CD4-positive, alpha-beta memory T cell (primary cell): Measurements from ENCODE around the gene DVL3. TPM values are rescaled to one million over a fixed set of nuclear protein-coding genes. Genes with fewer than 3 reads are reported as not detected.
A peak's percentile ranks its signal among the peaks of the same experiment; 100 is the strongest.

Source experiments
- CTCF ChIA-PET: fragments of 350-600 bp; sonication (Branson Sonifier 250); formaldehyde crosslinking; loops from one replicate; lab custom pipeline; 2021; ENCODE audit warnings: inconsistent platforms; ENCODE audit not compliant: partially characterized antibody; lab: Charles Lee
- POLR2A ChIA-PET: fragments of 350-600 bp; sonication (Branson Sonifier 250); formaldehyde crosslinking; loops from one replicate; lab custom pipeline; 2021; ENCODE audit not compliant: partially characterized antibody; lab: Charles Lee
- DNase-seq, 5 donors: peaks; one replicate each; pipeline versions ENCODE4 v3.0.0 to v3.0.0-alpha.2; 2020 to 2022; ENCODE audit warnings: mixed read lengths in 1 of 5
- H3K27ac ChIP-seq: one replicate; pipeline ENCODE4 v1.7.0; 2013; ENCODE audit warnings: low read depth, low read length
- H3K27me3 ChIP-seq: 2 replicates; pipeline ENCODE4 v1.7.0; 2013; ENCODE audit warnings: mild to moderate bottlenecking, low read length, moderate library complexity; ENCODE audit not compliant: insufficient read depth
- H3K36me3 ChIP-seq: 2 replicates; pipeline ENCODE4 v1.7.0; 2013; ENCODE audit warnings: mild to moderate bottlenecking, low read length, moderate library complexity; ENCODE audit not compliant: insufficient read depth
- H3K4me1 ChIP-seq: 2 replicates; pipeline ENCODE4 v1.7.0; 2013; ENCODE audit warnings: mild to moderate bottlenecking, low read length, moderate library complexity; ENCODE audit not compliant: insufficient read depth
- H3K4me3 ChIP-seq, 2 donors: one replicate each; pipeline ENCODE4 v1.7.0; 2013; ENCODE audit warnings: low read length in 2 of 2, mild to moderate bottlenecking in 1 of 2
- H3K9me3 ChIP-seq, 2 donors: one replicate each; pipeline ENCODE4 v1.7.0; 2013; ENCODE audit warnings: low read length in 2 of 2, control low read depth in 1 of 2; ENCODE audit not compliant: control insufficient read depth in 1 of 2
- H3K27ac Mint-ChIP-seq, 7 donors: one replicate each; pipeline ENCODE4 v1.8.0; 2020 to 2021; ENCODE audit warnings: mixed read lengths in 7 of 7, mild to moderate bottlenecking in 6 of 7, inconsistent platforms in 3 of 7, moderate library complexity in 3 of 7
- H3K27me3 Mint-ChIP-seq, 2 donors: one replicate each; pipeline ENCODE4 v1.8.0; 2020 to 2021; ENCODE audit warnings: mixed read lengths in 2 of 2
- H3K36me3 Mint-ChIP-seq, 2 donors: one replicate each; pipeline ENCODE4 v1.8.0; 2020 to 2021; ENCODE audit warnings: mixed read lengths in 2 of 2, inconsistent platforms in 1 of 2, mild to moderate bottlenecking in 1 of 2
- H3K4me1 Mint-ChIP-seq, 4 donors: one replicate each; pipeline ENCODE4 v1.8.0; 2020 to 2021; ENCODE audit warnings: mixed read lengths in 4 of 4, mild to moderate bottlenecking in 1 of 4
- H3K4me3 Mint-ChIP-seq, 8 donors: one replicate each; pipeline ENCODE4 v1.8.0; 2020 to 2021; ENCODE audit warnings: mixed read lengths in 8 of 8, mild to moderate bottlenecking in 7 of 8, moderate library complexity in 6 of 8, inconsistent platforms in 3 of 8
- H3K9me3 Mint-ChIP-seq, 8 donors: one replicate each; pipeline ENCODE4 v1.8.0; 2020 to 2021; ENCODE audit warnings: mixed read lengths in 8 of 8, mild to moderate bottlenecking in 5 of 8, inconsistent platforms in 3 of 8, moderate library complexity in 1 of 8
- intact Hi-C: fragments of 100-400 bp; cut with micrococcal nuclease; formaldehyde crosslinking; loops from one replicate; pipeline ENCODE4 v1.15.1; 2023
- polyA plus RNA-seq, 2 donors: library from polyadenylated mRNA; unstranded; fragments of 300-500 nt; fragmentation: Illumina TruSeq; gene quantifications; one replicate each; pipeline ENCODE4 v1.2.3, GENCODE V29; 2021
- total RNA-seq, 2 experiments: library from RNA; stranded (reverse); gene quantifications; one replicate each; pipeline ENCODE4 v1.2.3, GENCODE V29; 2021

Gene DVL3
- total and polyA plus RNA-seq, 4 experiments from 2014 or later = 3.0 to 46.4 (median 28.7) TPM

DNA sequence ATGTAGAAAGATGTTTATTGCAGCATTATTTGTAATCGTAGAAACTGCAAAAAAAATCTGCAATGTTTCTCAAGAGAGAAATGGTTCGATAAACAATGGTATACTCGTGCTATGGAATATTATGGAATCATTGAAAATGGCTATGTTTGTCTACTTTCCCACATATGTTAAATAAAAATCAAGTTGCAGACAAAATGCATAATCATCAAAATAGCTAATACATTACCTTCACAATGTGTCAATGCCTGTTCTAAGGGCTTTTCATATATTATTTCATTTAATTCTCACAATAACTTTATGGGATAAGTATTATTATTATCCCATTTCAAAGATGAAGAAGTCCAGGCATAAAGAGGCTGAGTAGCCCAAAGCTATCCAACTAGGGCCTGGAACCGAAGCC is 22.2 kb upstream of the DVL3 start:
- no peaks in the 10 kb centered on the region for H3K9me3 Mint-ChIP-seq
- peak overlapping the region in 1 of 8 donors; percentile 15 for H3K4me3 Mint-ChIP-seq
- DNase-seq = no peak
- H3K4me1 ChIP-seq = peaks cover 28% of the 10 kb centered on the region
- no peaks in the 10 kb centered on the region for H3K27me3 ChIP-seq
- H3K27me3 Mint-ChIP-seq = peaks cover 0 to 3% of the 10 kb centered on the region in 2 donors
- no peaks in the 10 kb centered on the region for H3K9me3 ChIP-seq
- peak overlapping the region in 1 of 7 donors; percentile 90 for H3K27ac Mint-ChIP-seq
- no peak overlapping the region for H3K27ac ChIP-seq
- ChIA-PET POLR2A (interaction anchor here (1.5 kb wide), 1 partner anchor 229 kb away, joined by 3 read pairs; no protein-coding TSS in a partner anchor), CTCF (interaction anchor here (0.5 to 1.9 kb wide), 3 partner anchors 95 to 1443 kb away, joined by 3 to 8 read pairs (median 7); partner anchors contain the start of gene EEF1AKMT4)
- H3K36me3 ChIP-seq = no peaks in the 10 kb centered on the region
- intact Hi-C loops = loop anchor here (10.0 kb wide), 1 partner anchor 412 kb away; no protein-coding TSS in a partner anchor
- H3K4me3 ChIP-seq = no peak overlapping the region
- peaks cover 8 to 33% of the 10 kb centered on the region in 2 donors for H3K36me3 Mint-ChIP-seq
- peaks cover 23 to 47% (median 32%) of the 10 kb centered on the region in 4 donors for H3K4me1 Mint-ChIP-seq

DNA sequence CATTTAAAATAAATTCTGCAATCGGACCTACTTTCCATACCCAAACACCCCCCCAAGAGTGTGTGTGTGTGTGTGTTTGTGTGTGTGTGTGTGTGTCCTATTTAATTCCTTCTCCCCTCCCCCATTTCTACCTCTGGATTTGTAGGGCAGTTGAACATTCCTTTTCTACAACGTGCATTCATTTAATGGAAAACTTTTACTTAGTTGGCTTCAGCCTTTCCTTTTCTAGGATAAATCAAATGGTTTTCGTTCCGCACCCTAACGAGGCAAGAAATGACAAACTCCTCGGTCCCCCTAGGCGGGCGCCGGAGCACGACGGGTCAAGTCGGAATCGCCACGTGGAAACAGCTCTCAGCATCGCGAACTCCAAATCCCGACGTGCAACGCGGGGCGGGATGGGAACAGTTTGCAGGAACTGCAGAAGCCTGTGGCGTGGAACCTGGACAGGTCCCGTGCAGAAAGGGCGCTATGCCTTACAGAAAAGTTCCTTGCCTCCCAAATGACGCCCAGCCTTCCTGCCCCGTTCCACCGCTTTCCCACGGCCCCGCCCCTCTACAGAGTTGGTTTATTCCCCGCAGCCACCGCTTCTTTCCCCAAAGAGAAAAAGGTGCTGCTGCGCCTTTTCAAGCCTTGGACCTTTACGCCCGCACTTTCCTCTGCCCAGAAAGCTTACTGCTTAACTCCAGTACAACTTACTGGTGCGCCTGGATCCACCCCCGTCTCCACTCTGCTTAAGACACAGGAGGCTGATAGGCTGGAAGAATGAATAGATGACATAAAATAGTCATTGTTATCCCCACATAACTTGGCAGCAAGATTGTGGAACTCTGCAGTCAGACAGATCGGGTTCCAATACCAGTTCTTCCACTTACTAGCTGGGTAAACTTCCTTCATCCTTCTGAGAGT is 21.1 kb upstream of the DVL3 start:
- ChIA-PET POLR2A (interaction anchor here (0.9 to 2.6 kb wide), 15 partner anchors 9 to 249 kb away, joined by 3 to 20 read pairs (median 5); partner anchors contain the start of genes ABCF3, AP2M1, DVL3 and PARL), CTCF (interaction anchor here (0.7 to 1.9 kb wide), 9 partner anchors 9 to 249 kb away, joined by 3 to 8 read pairs (median 4); partner anchors contain the start of genes ABCC5, DVL3, EEF1AKMT4 and PARL)
- Histone ChIP-seq H3K36me3 (no peaks in the 10 kb centered on the region), H3K27me3 (no peaks in the 10 kb centered on the region), H3K9me3 (no peaks in the 10 kb centered on the region), H3K4me1 (peaks cover 28% of the 10 kb centered on the region), H3K27ac (peak overlapping the region; percentile 78), H3K4me3 (peak overlapping the region; percentile 95 to 96)
- intact Hi-C loops = loop anchor here (10.0 kb wide), 1 partner anchor 411 kb away; no protein-coding TSS in a partner anchor
- Mint-ChIP-seq H3K27me3 (no peaks in the 10 kb centered on the region), H3K36me3 (peaks cover 9 to 35% of the 10 kb centered on the region in 2 donors), H3K4me3 (peak overlapping the region; percentile 95 to 99 (median 98)), H3K27ac (peak overlapping the region; percentile 90 to 98 (median 97)), H3K9me3 (no peaks in the 10 kb centered on the region), H3K4me1 (peaks cover 23 to 49% (median 33%) of the 10 kb centered on the region in 4 donors)
- DNase-seq = peak; percentile 16 to 46 (median 22)

- H3K36me3 Mint-ChIP-seq = peaks cover 9 to 35% of the 10 kb centered on the region in 2 donors
- CTCF ChIA-PET = interaction anchor here (0.9 to 1.9 kb wide), 6 partner anchors 10 to 250 kb away, joined by 3 to 8 read pairs (median 4); partner anchors contain the start of genes ABCC5 and PARL
- H3K27ac ChIP-seq = peak overlapping the region; percentile 78
- H3K36me3 ChIP-seq = no peaks in the 10 kb centered on the region
- H3K4me3 ChIP-seq = peak overlapping the region; percentile 95 to 96
- no peaks in the 10 kb centered on the region for H3K27me3 ChIP-seq
- POLR2A ChIA-PET = interaction anchor here (0.8 to 2.6 kb wide), 22 partner anchors 8 to 677 kb away, joined by 3 to 20 read pairs (median 4); partner anchors contain the start of genes ABCF3, AP2M1, CLCN2 and DVL3
- no peak for DNase-seq
- peaks cover 28% of the 10 kb centered on the region for H3K4me1 ChIP-seq
- peak overlapping the region; percentile 90 to 98 (median 97) for H3K27ac Mint-ChIP-seq
- H3K27me3 Mint-ChIP-seq = no peaks in the 10 kb centered on the region
- H3K4me1 Mint-ChIP-seq = peaks cover 23 to 49% (median 33%) of the 10 kb centered on the region in 4 donors
- intact Hi-C loops = loop anchor here (1.0 to 10.0 kb wide), 8 partner anchors 21 to 410 kb away; partner anchors contain the start of genes ABCC5, AP2M1, DVL3 and EEF1AKMT4
- H3K9me3 ChIP-seq = no peaks in the 10 kb centered on the region
- no peaks in the 10 kb centered on the region for H3K9me3 Mint-ChIP-seq
- peak overlapping the region; percentile 95 to 99 (median 98) for H3K4me3 Mint-ChIP-seq
Measured at GRCh38 chr3:184134746-184135148, 20.4 kb upstream of the DVL3 start.

- Mint-ChIP-seq H3K4me1 (peaks cover 23 to 49% (median 33%) of the 10 kb centered on the region in 4 donors), H3K27me3 (no peaks in the 10 kb centered on the region), H3K27ac (peak within 1 kb of the TSS; percentile 90 to 98 (median 97)), H3K36me3 (peaks cover 14 to 40% of the 10 kb centered on the region in 2 donors), H3K4me3 (peak within 1 kb of the TSS; percentile 95 to 99 (median 98)), H3K9me3 (no peaks in the 10 kb centered on the region)
- peaks cover 28% of the 10 kb centered on the region for H3K4me1 ChIP-seq
- POLR2A ChIA-PET = interaction anchor here (0.7 to 2.6 kb wide), 22 partner anchors 9 to 677 kb away, joined by 3 to 20 read pairs (median 4); partner anchors contain the start of genes ABCF3, AP2M1, CLCN2 and DVL3
- H3K36me3 ChIP-seq = peaks cover 5% of the 10 kb centered on the region
- intact Hi-C loops = loop anchor here (1.0 to 10.0 kb wide), 8 partner anchors 20 to 409 kb away; partner anchors contain the start of genes ABCC5, AP2M1, DVL3 and EEF1AKMT4
- H3K4me3 ChIP-seq = peak within 1 kb of the TSS; percentile 95 to 96
- CTCF ChIA-PET = interaction anchor here (0.9 to 1.9 kb wide), 9 partner anchors 10 to 251 kb away, joined by 3 to 8 read pairs (median 3); partner anchors contain the start of genes ABCC5 and PARL
- H3K27me3 ChIP-seq = no peaks in the 10 kb centered on the region
- DNase-seq = peak; percentile 85 to 90 (median 86)
- H3K9me3 ChIP-seq = no peaks in the 10 kb centered on the region
- H3K27ac ChIP-seq = peak within 1 kb of the TSS; percentile 78
Measured at GRCh38 chr3:184135149-184135910, 19.8 kb upstream of the DVL3 start, which contains the start of gene EIF2B5. Gene EIF2B5, plus strand, starts transcription at chr3:184135358. Its CDS starts 28 bp downstream, at chr3:184135386.

DNA sequence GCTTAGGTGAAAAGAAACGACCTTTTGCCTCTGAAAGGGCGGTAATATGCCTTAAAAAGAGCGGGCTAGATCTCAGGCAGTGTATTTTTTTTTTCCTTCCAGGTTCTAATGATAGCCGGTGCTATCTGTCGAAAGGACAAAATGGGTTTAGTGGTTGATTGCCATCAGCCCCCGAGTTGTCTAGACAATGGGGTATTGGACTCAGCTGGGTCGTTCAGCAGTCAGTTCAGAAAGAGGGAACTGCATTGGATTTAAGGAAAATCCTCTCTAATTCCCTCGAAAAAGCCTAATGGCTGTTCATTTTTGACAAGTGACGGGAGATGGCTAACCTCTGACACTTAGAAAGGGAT is 19.3 kb upstream of the DVL3 start:
- H3K27me3 Mint-ChIP-seq = no peaks in the 10 kb centered on the region
- H3K9me3 Mint-ChIP-seq = no peaks in the 10 kb centered on the region
- ChIA-PET CTCF (interaction anchor here (0.9 to 1.0 kb wide), 3 partner anchors 11 to 104 kb away, joined by 3 read pairs; no protein-coding TSS in a partner anchor), POLR2A (interaction anchor here (0.7 to 2.6 kb wide), 16 partner anchors 9 to 676 kb away, joined by 3 to 20 read pairs (median 6); partner anchors contain the start of genes ABCF3, AP2M1, DVL3 and EEF1AKMT4)
- H3K27ac ChIP-seq = peak overlapping the region; percentile 78
- no peaks in the 10 kb centered on the region for H3K9me3 ChIP-seq
- no peak for DNase-seq
- intact Hi-C loops = loop anchor here (1.0 to 10.0 kb wide), 8 partner anchors 19 to 409 kb away; partner anchors contain the start of genes ABCC5, AP2M1, DVL3 and EEF1AKMT4
- H3K4me3 ChIP-seq = peak overlapping the region; percentile 95 to 96
- H3K4me1 Mint-ChIP-seq = peaks cover 23 to 49% (median 33%) of the 10 kb centered on the region in 4 donors
- H3K27me3 ChIP-seq = no peaks in the 10 kb centered on the region
- peak overlapping the region; percentile 90 to 98 (median 97) for H3K27ac Mint-ChIP-seq
- peaks cover 10% of the 10 kb centered on the region for H3K36me3 ChIP-seq
- H3K4me1 ChIP-seq = peaks cover 28% of the 10 kb centered on the region
- H3K36me3 Mint-ChIP-seq = peaks cover 19 to 45% of the 10 kb centered on the region in 2 donors
- H3K4me3 Mint-ChIP-seq = peak overlapping the region; percentile 95 to 99 (median 98)

- peaks cover 18 to 27% (median 23%) of the 10 kb centered on the region in 4 donors for H3K4me1 Mint-ChIP-seq
- Histone ChIP-seq H3K27me3 (no peaks in the 10 kb centered on the region), H3K4me1 (peaks cover 20% of the 10 kb centered on the region), H3K9me3 (no peaks in the 10 kb centered on the region), H3K4me3 (no peak overlapping the region), H3K36me3 (peaks cover 53% of the 10 kb centered on the region), H3K27ac (no peak overlapping the region)
- POLR2A ChIA-PET = no interaction called here
- intact Hi-C loops = no loop called here
- H3K36me3 Mint-ChIP-seq = peaks cover 37 to 76% of the 10 kb centered on the region in 2 donors
- no peak overlapping the region for H3K4me3 Mint-ChIP-seq
- no peaks in the 10 kb centered on the region for H3K27me3 Mint-ChIP-seq
- no peak for DNase-seq
- H3K9me3 Mint-ChIP-seq = no peaks in the 10 kb centered on the region
- peak overlapping the region in 1 of 7 donors; percentile 30 for H3K27ac Mint-ChIP-seq
- CTCF ChIA-PET = no interaction called here
Measured at GRCh38 chr3:184140436-184140835, 14.7 kb upstream of the DVL3 start.
